OCI-LY7 (cell line): ENCODE measurements around the gene HCN4. TPM values are rescaled to one million over a fixed set of nuclear protein-coding genes. Genes with fewer than 3 reads are reported as not detected.

Experiments
- BruUV-seq: library from RNA; stranded (reverse); fragments of 400-500 nt; replicated peaks from 2 replicates; lab custom pipeline; 2021; lab: Mats Ljungman, UMichigan
- CTCF ChIA-PET: fragments of 300-600 bp; sonication (Branson Sonifier 250); formaldehyde crosslinking; loops from one replicate; lab custom pipeline; 2022; ENCODE audit warnings: antibody characterized with exemption; ENCODE audit not compliant: unreplicated experiment; lab: Charles Lee
- POLR2A ChIA-PET: fragments of 300-600 bp; sonication (Branson Sonifier 250); formaldehyde crosslinking; loops from one replicate; lab custom pipeline; 2022; ENCODE audit warnings: antibody characterized with exemption; lab: Charles Lee
- DNase-seq: peaks from one replicate; pipeline ENCODE4 v3.0.0-alpha.2; 2015; ENCODE audit warnings: low spot score
- H2AFZ ChIP-seq: fragments of 200-600 bp; sonication (generic), shearing (Covaris generic); 2 replicates; pipeline ENCODE4 v1.6.1; 2014; ENCODE audit warnings: mild to moderate bottlenecking, antibody characterized with exemption, low read length, moderate library complexity
- H3K27ac ChIP-seq: fragments of 200-600 bp; sonication (generic); 2 replicates; pipeline ENCODE4 v1.5.1; 2014; ENCODE audit warnings: mixed run types, low read depth, mild to moderate bottlenecking, moderate library complexity, low read length, inconsistent platforms; ENCODE audit not compliant: poor library complexity, severe bottlenecking
- H3K36me3 ChIP-seq: fragments of 200-600 bp; sonication (generic); 2 replicates; pipeline ENCODE4 v1.6.1; 2014; ENCODE audit warnings: mild to moderate bottlenecking, antibody characterized with exemption, low read length, moderate library complexity, mixed read lengths; ENCODE audit not compliant: insufficient read depth
- H3K4me1 ChIP-seq: fragments of 200-600 bp; sonication (generic); 2 replicates; pipeline ENCODE4 v1.5.1; 2014; ENCODE audit warnings: mild to moderate bottlenecking, low read length; ENCODE audit not compliant: insufficient read depth, poor library complexity, severe bottlenecking
- H3K4me2 ChIP-seq: fragments of 200-600 bp; sonication (generic); 2 replicates; pipeline ENCODE4 v1.6.1; 2014; ENCODE audit warnings: mild to moderate bottlenecking, low read length
- H3K4me3 ChIP-seq: fragments of 200-600 bp; sonication (generic); 2 replicates; pipeline ENCODE4 v1.5.1; 2014; ENCODE audit warnings: mild to moderate bottlenecking, low read depth, low read length; ENCODE audit not compliant: poor library complexity, severe bottlenecking
- H3K79me2 ChIP-seq: fragments of 200-600 bp; sonication (generic); 2 replicates; pipeline ENCODE4 v1.6.1; 2016; ENCODE audit warnings: low read depth, mild to moderate bottlenecking, low read length, moderate library complexity, mixed read lengths; ENCODE audit not compliant: insufficient read depth
- H3K9me2 ChIP-seq: fragments of 200-600 bp; sonication (generic); 2 replicates; pipeline ENCODE4 v1.6.1; 2016; ENCODE audit warnings: mild to moderate bottlenecking, low read length, mixed read lengths; ENCODE audit not compliant: insufficient read depth
- H3K9me3 ChIP-seq: fragments of 200-600 bp; sonication (generic); 2 replicates; pipeline ENCODE4 v1.6.1; 2014; ENCODE audit warnings: mild to moderate bottlenecking, mixed run types, low read length, mixed read lengths
- H4K20me1 ChIP-seq: fragments of 200-600 bp; sonication (generic); 2 replicates; pipeline ENCODE4 v1.6.1; 2014; ENCODE audit warnings: mild to moderate bottlenecking, antibody characterized with exemption, low read length, moderate library complexity, mixed read lengths; ENCODE audit not compliant: insufficient read depth
- CTCF ChIP-seq: fragments of 200-600 bp; sonication (generic); conservative IDR thresholded peaks from 2 replicates; pipeline ENCODE4 v1.5.1; 2014; ENCODE audit warnings: mild to moderate bottlenecking, antibody characterized with exemption, low read length, moderate library complexity, mixed read lengths
- EZH2phosphoT487 ChIP-seq: fragments of 200-600 bp; sonication (generic); IDR thresholded peaks from 2 replicates; pipeline ENCODE4 v1.6.1; 2018; ENCODE audit warnings: low read depth, borderline replicate concordance, mild to moderate bottlenecking, mixed run types, antibody characterized with exemption, low read length, moderate library complexity, mixed read lengths
- intact Hi-C: fragments of 100-400 bp; cut with micrococcal nuclease; formaldehyde crosslinking; loops from one replicate; pipeline ENCODE4 v1.10.0; 2022; ENCODE audit not compliant: unreplicated experiment
- total RNA-seq, 2 experiments: library from RNA; depleted of rRNA in 1 of 2; stranded (reverse); fragments of >200 nt in 1 of 2; shearing (Covaris generic) in 1 of 2; gene quantifications; 2 replicates each; pipeline ENCODE4 v1.2.3, GENCODE V29; 2014 to 2022

Gene HCN4
- total RNA-seq, 2 experiments from 2014 or later = not detected

GRCh38 chr15:73338606-73339374 is 30.0 kb downstream of the HCN4 start:
- BruUV-seq = no TSS peak
- DNase-seq = no peak
- CTCF ChIA-PET = no interaction called here

GRCh38 chr15:73338058-73338457 is 30.7 kb downstream of the HCN4 start:
- Histone ChIP-seq H3K4me1 (no peaks in the 10 kb centered on the region), H3K9me2 (no peaks in the 10 kb centered on the region), H4K20me1 (no peaks in the 10 kb centered on the region), H3K79me2 (no peaks in the 10 kb centered on the region), H3K9me3 (no peaks in the 10 kb centered on the region), H3K4me2 (no peak overlapping the region), H2AFZ (no peak overlapping the region), H3K36me3 (no peaks in the 10 kb centered on the region), H3K27ac (no peak overlapping the region), H3K4me3 (no peak overlapping the region)
- TF ChIP-seq CTCF (no peak), EZH2phosphoT487 (no peak)
- BruUV-seq = no TSS peak
- DNase-seq = no peak
- intact Hi-C loops = no loop called here
- POLR2A ChIA-PET = no interaction called here
- CTCF ChIA-PET = no interaction called here

More at GRCh38 chr15:73338606-73339374, 30.0 kb downstream of the HCN4 start:
- POLR2A ChIA-PET = interaction anchor here (0.7 kb wide), 1 partner anchor 77 kb away, joined by 3 read pairs; no protein-coding TSS in a partner anchor
- Histone ChIP-seq H3K4me1 (no peaks in the 10 kb centered on the region), H3K27ac (no peak overlapping the region), H4K20me1 (no peaks in the 10 kb centered on the region), H3K36me3 (no peaks in the 10 kb centered on the region), H2AFZ (no peak overlapping the region), H3K9me2 (no peaks in the 10 kb centered on the region), H3K4me2 (no peak overlapping the region), H3K79me2 (no peaks in the 10 kb centered on the region), H3K4me3 (no peak overlapping the region), H3K9me3 (no peaks in the 10 kb centered on the region)
- intact Hi-C loops = no loop called here
- no peak for TF ChIP-seq EZH2phosphoT487
- no peak for TF ChIP-seq CTCF

- Histone ChIP-seq H3K36me3 (no peaks in the 10 kb centered on the region), H3K79me2 (no peaks in the 10 kb centered on the region), H4K20me1 (no peaks in the 10 kb centered on the region), H3K9me3 (no peaks in the 10 kb centered on the region), H3K9me2 (no peaks in the 10 kb centered on the region), H3K27ac (no peak overlapping the region), H2AFZ (no peak overlapping the region), H3K4me3 (no peak overlapping the region), H3K4me2 (no peak overlapping the region), H3K4me1 (no peaks in the 10 kb centered on the region)
- intact Hi-C loops = no loop called here
- no peak for DNase-seq
- ChIA-PET CTCF (no interaction called here), POLR2A (no interaction called here)
- BruUV-seq = no TSS peak
- no peak for TF ChIP-seq CTCF
- TF ChIP-seq EZH2phosphoT487 = no peak
These were observed 31.6 kb downstream of the HCN4 start for GRCh38 chr15:73337187-73337586.
